Measurements from ENCODE around the gene CABCOCO1.

Gene CABCOCO1

GRCh38 chr10:61758433-61758832 lies 95.7 kb downstream of the CABCOCO1 start:
- no peak for FAIRE-seq

- no peak for FAIRE-seq
Measured at GRCh38 chr10:61759751-61760150, 97.0 kb downstream of the CABCOCO1 start.

GRCh38 chr10:61760943-61761824 lies 98.5 kb downstream of the CABCOCO1 start:
- no peak for FAIRE-seq

- FAIRE-seq = no peak
Measured at GRCh38 chr10:61761825-61762217, 99.1 kb downstream of the CABCOCO1 start.

- no peak for FAIRE-seq
Measured at GRCh38 chr10:61763778-61764177, 101.0 kb downstream of the CABCOCO1 start.

- FAIRE-seq = no peak
Measured at GRCh38 chr10:61764486-61764885, 101.8 kb downstream of the CABCOCO1 start.

GRCh38 chr10:61765176-61766087 lies 102.7 kb downstream of the CABCOCO1 start:
- no peak for FAIRE-seq

GRCh38 chr10:61766927-61767326 lies 104.2 kb downstream of the CABCOCO1 start:
- no peak for FAIRE-seq

GRCh38 chr10:61774031-61774430 lies 111.3 kb downstream of the CABCOCO1 start:
- FAIRE-seq = no peak

- no peak for FAIRE-seq
Measured at GRCh38 chr10:61775111-61775510, 112.4 kb downstream of the CABCOCO1 start.

GRCh38 chr10:61776615-61777266 lies 114.0 kb downstream of the CABCOCO1 start:
- no peak for FAIRE-seq

- FAIRE-seq = no peak
Measured at GRCh38 chr10:61778137-61778536, 115.4 kb downstream of the CABCOCO1 start.

GRCh38 chr10:61779276-61779675 lies 116.5 kb downstream of the CABCOCO1 start:
- FAIRE-seq = no peak

- FAIRE-seq = no peak
Measured at GRCh38 chr10:61779950-61780659, 117.4 kb downstream of the CABCOCO1 start.

- FAIRE-seq = no peak
Measured at GRCh38 chr10:61780732-61781131, 118.0 kb downstream of the CABCOCO1 start.

- no peak for FAIRE-seq
Measured at GRCh38 chr10:61781969-61782403, 119.3 kb downstream of the CABCOCO1 start.

GRCh38 chr10:61784354-61785133 lies 121.8 kb downstream of the CABCOCO1 start:
- FAIRE-seq = no peak

- FAIRE-seq = no peak
Measured at GRCh38 chr10:61785473-61786105, 122.9 kb downstream of the CABCOCO1 start.

GRCh38 chr10:61786728-61787127 lies 124.0 kb downstream of the CABCOCO1 start:
- no peak for FAIRE-seq

GRCh38 chr10:61787170-61787569 lies 124.4 kb downstream of the CABCOCO1 start:
- no peak for FAIRE-seq

- no peak for FAIRE-seq
Measured at GRCh38 chr10:61789031-61789430, 126.3 kb downstream of the CABCOCO1 start.
